HepG2 (cell line): ENCODE data around the gene CARMIL3. TPM values are rescaled to one million over a fixed set of nuclear protein-coding genes. Genes with fewer than 3 reads are reported as not detected.

Source experiments
- ADNP ChIP-seq: sonication (generic); formaldehyde crosslinking; IDR thresholded peaks from 2 replicates; pipeline ENCODE4 v1.4.0; 2020; ENCODE audit warnings: missing genetic modification reagents
- CHCHD3 ChIP-seq: sonication (generic); formaldehyde crosslinking; IDR thresholded peaks from 2 replicates; pipeline ENCODE4 v1.8.0; 2022; ENCODE audit warnings: mild to moderate bottlenecking, missing genetic modification reagents, moderate library complexity
- CTCF ChIP-seq: sonication (generic); formaldehyde crosslinking; IDR thresholded peaks from 2 replicates; pipeline ENCODE4 v1.5.0; 2020; ENCODE audit warnings: mild to moderate bottlenecking, missing genetic modification reagents, moderate library complexity
- ETV5 ChIP-seq: IDR thresholded peaks from 2 replicates; pipeline ENCODE4 v1.6.1; 2018; ENCODE audit warnings: missing biosample characterization, missing genetic modification reagents, inconsistent platforms, borderline replicate concordance
- HDAC6 ChIP-seq: fragments of 200-600 bp; sonication (generic); IDR thresholded peaks from 2 replicates; pipeline ENCODE4 v1.7.0; 2017; ENCODE audit warnings: mild to moderate bottlenecking, antibody characterized with exemption, low read length, low read depth
- MYC ChIP-seq: sonication (generic); formaldehyde crosslinking; IDR thresholded peaks from 2 replicates; pipeline ENCODE4 v1.9.0; 2021; ENCODE audit warnings: missing genetic modification reagents, borderline replicate concordance
- RARG ChIP-seq: sonication (generic); formaldehyde crosslinking; IDR thresholded peaks from 2 replicates; pipeline ENCODE4 v1.4.0; 2020; ENCODE audit warnings: low read depth, mild to moderate bottlenecking, missing genetic modification reagents
- TOPORS ChIP-seq: sonication (generic); formaldehyde crosslinking; IDR thresholded peaks from 2 replicates; pipeline ENCODE4 v1.8.0; 2023; ENCODE audit warnings: mild to moderate bottlenecking, missing genetic modification reagents
- XRCC5 ChIP-seq: fragments of 200-400 bp; formaldehyde crosslinking; optimal IDR thresholded peaks from 2 replicates; pipeline ENCODE3; 2017; ENCODE audit warnings: mild to moderate bottlenecking, low read length
- ZBTB43 ChIP-seq: sonication (generic); formaldehyde crosslinking; conservative IDR thresholded peaks from 2 replicates; pipeline ENCODE4 v1.4.0; 2020; ENCODE audit warnings: missing genetic modification reagents
- ZNF333 ChIP-seq: sonication (generic); formaldehyde crosslinking; IDR thresholded peaks from 2 replicates; pipeline ENCODE4 v1.4.0; 2020; ENCODE audit warnings: mild to moderate bottlenecking, missing genetic modification reagents, borderline replicate concordance
- ZNF776 ChIP-seq: sonication (generic); formaldehyde crosslinking; IDR thresholded peaks from 2 replicates; pipeline ENCODE4 v1.4.0; 2020; ENCODE audit warnings: mild to moderate bottlenecking, missing genetic modification reagents
- ZNF788 ChIP-seq: sonication (generic); formaldehyde crosslinking; IDR thresholded peaks from 2 replicates; pipeline ENCODE4 v1.5.0; 2020; ENCODE audit warnings: mild to moderate bottlenecking, missing genetic modification reagents, borderline replicate concordance
- ZNF878 ChIP-seq: sonication (generic); formaldehyde crosslinking; IDR thresholded peaks from 2 replicates; pipeline ENCODE4 v1.8.1; 2023; ENCODE audit warnings: mild to moderate bottlenecking, missing genetic modification reagents, moderate library complexity
- ZNF879 ChIP-seq: sonication (generic); formaldehyde crosslinking; IDR thresholded peaks from 2 replicates; pipeline ENCODE4 v1.8.1; 2023; ENCODE audit warnings: missing genetic modification reagents
- polyA plus RNA-seq, 8 experiments: library from polyadenylated mRNA; depleted of rRNA in 3 of 8; stranded (reverse) in 7 of 8; unstranded in 1 of 8; fragments of >200 nt; fragmentation: Illumina TruSeq in 4 of 8; extraction: Trizol in 4 of 8; gene quantifications; 2 replicates each; pipeline versions ENCODE4 v1.2.1 to v1.2.3, GENCODE V29; 2011 to 2016; ENCODE audit warnings: low read depth in 4 of 8, missing spikeins in 1 of 8, mixed read lengths in 1 of 8; ENCODE audit not compliant: insufficient read depth in 1 of 8
- total RNA-seq, 5 experiments: library from RNA; depleted of rRNA; stranded (reverse); fragments of >200 nt; fragmentation: Illumina TruSeq; extraction: Trizol; gene quantifications; 2 replicates each; pipeline ENCODE4 v1.2.3, GENCODE V29; 2016; ENCODE audit warnings: low read depth in 1 of 5
- TF ChIP-seq, protein P1 (sequence below): sonication (generic); formaldehyde crosslinking; IDR thresholded peaks from 2 replicates; pipeline ENCODE4 v1.4.0; 2020; ENCODE audit warnings: mild to moderate bottlenecking, missing genetic modification reagents
- TF ChIP-seq, protein P2 (sequence below): sonication (generic); formaldehyde crosslinking; IDR thresholded peaks from 2 replicates; pipeline ENCODE4 v1.4.0; 2020; ENCODE audit warnings: missing genetic modification reagents
- TF ChIP-seq, protein P3 (sequence below): sonication (generic); formaldehyde crosslinking; IDR thresholded peaks from 2 replicates; pipeline ENCODE4 v1.8.0; 2023; ENCODE audit warnings: mild to moderate bottlenecking, missing genetic modification reagents

Gene CARMIL3
- total and polyA plus RNA-seq, 2 of the 13 experiments (the other 11 are each of a cell fraction or from before 2014, with no cell fraction given): 0.27 to 0.55 TPM

DNA sequence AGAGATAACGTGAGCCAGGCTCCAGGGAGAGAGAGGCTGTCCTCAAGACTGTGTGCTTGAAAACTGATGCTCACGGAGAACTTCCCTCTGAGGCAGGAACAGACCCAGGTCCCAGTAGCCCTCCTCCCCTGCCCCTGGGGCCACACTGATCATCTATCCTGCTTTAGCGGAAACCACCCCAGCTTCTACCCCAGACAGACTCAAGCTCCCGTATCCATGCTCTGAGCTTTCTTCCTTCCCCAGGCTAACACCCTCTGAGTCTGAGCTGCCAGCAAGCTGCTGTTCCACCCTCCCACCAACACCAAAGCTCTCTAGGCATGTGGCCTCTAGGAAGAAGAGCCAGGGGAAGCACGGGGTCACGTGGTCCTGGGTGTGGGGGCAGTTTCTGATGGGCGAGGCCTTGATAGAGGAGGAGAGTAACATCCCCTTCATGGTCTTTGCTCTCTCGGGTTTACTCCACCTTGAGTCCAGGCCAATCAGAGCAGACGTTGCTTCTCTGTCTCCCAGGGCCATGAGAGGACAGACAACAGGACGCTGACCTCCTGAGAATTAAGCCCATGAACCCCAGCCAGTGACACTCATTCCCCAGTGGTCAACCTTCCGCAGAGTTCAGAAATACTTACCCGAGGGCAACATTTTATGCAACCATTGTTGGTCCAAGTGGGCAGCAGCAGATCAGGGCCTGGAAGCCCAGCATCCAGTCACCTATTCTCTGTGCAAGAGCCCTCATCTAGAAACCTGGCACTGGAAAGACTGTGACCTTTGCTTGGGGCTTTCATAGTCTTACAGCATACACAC, 43.7 kb downstream of the CARMIL3 start (continued):
- TF ChIP-seq TOPORS (CRISPR knock-in tag) (peak; percentile 96), XRCC5 (peak; percentile 95), ETV5 (CRISPR knock-in tag) (peak; percentile 65), ZNF879 (CRISPR knock-in tag) (peak; percentile 99), CHCHD3 (CRISPR knock-in tag) (peak; percentile 95; the same call in 1 of the 2 replicates), HDAC6 (peak; percentile 64; the same call in 1 of the 2 replicates), RARG (CRISPR knock-in tag) (peak; percentile 99), MYC (CRISPR knock-in tag) (peak; percentile 100), CTCF (peak; percentile 49), ZNF776 (CRISPR knock-in tag) (peak; percentile 87), ADNP (CRISPR knock-in tag) (no peak; the same call in 1 of the 2 replicates), ZNF788 (CRISPR knock-in tag) (peak; percentile 98; the same call in 1 of the 2 replicates), ZNF333 (CRISPR knock-in tag) (peak; percentile 84), ZBTB43 (CRISPR knock-in tag) (peak; percentile 96), ZNF878 (no peak)
- TF ChIP-seq, protein P1, sequence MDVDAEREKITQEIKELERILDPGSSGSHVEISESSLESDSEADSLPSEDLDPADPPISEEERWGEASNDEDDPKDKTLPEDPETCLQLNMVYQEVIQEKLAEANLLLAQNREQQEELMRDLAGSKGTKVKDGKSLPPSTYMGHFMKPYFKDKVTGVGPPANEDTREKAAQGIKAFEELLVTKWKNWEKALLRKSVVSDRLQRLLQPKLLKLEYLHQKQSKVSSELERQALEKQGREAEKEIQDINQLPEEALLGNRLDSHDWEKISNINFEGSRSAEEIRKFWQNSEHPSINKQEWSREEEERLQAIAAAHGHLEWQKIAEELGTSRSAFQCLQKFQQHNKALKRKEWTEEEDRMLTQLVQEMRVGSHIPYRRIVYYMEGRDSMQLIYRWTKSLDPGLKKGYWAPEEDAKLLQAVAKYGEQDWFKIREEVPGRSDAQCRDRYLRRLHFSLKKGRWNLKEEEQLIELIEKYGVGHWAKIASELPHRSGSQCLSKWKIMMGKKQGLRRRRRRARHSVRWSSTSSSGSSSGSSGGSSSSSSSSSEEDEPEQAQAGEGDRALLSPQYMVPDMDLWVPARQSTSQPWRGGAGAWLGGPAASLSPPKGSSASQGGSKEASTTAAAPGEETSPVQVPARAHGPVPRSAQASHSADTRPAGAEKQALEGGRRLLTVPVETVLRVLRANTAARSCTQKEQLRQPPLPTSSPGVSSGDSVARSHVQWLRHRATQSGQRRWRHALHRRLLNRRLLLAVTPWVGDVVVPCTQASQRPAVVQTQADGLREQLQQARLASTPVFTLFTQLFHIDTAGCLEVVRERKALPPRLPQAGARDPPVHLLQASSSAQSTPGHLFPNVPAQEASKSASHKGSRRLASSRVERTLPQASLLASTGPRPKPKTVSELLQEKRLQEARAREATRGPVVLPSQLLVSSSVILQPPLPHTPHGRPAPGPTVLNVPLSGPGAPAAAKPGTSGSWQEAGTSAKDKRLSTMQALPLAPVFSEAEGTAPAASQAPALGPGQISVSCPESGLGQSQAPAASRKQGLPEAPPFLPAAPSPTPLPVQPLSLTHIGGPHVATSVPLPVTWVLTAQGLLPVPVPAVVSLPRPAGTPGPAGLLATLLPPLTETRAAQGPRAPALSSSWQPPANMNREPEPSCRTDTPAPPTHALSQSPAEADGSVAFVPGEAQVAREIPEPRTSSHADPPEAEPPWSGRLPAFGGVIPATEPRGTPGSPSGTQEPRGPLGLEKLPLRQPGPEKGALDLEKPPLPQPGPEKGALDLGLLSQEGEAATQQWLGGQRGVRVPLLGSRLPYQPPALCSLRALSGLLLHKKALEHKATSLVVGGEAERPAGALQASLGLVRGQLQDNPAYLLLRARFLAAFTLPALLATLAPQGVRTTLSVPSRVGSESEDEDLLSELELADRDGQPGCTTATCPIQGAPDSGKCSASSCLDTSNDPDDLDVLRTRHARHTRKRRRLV: peak; percentile 96
- TF ChIP-seq, protein P2, sequence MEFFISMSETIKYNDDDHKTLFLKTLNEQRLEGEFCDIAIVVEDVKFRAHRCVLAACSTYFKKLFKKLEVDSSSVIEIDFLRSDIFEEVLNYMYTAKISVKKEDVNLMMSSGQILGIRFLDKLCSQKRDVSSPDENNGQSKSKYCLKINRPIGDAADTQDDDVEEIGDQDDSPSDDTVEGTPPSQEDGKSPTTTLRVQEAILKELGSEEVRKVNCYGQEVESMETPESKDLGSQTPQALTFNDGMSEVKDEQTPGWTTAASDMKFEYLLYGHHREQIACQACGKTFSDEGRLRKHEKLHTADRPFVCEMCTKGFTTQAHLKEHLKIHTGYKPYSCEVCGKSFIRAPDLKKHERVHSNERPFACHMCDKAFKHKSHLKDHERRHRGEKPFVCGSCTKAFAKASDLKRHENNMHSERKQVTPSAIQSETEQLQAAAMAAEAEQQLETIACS (CRISPR knock-in tag): peak; percentile 36; the same call in 1 of the 2 replicates
- TF ChIP-seq, protein P3, sequence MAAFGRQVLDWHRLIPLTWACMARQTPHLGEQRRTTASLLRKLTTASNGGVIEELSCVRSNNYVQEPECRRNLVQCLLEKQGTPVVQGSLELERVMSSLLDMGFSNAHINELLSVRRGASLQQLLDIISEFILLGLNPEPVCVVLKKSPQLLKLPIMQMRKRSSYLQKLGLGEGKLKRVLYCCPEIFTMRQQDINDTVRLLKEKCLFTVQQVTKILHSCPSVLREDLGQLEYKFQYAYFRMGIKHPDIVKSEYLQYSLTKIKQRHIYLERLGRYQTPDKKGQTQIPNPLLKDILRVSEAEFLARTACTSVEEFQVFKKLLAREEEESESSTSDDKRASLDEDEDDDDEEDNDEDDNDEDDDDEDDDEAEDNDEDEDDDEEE (CRISPR knock-in tag): no peak
